DND-41 (cell line): Measurements from ENCODE around the gene MAGEF1.

Source experiments
- ATAC-seq: fragments of 200-7000 bp; cut with Tn5 transposase; 3 replicates; pipeline ENCODE4 v1.9.1; 2021; ENCODE audit warnings: low read depth; ENCODE audit not compliant: insufficient read depth
- DNase-seq: peaks from one replicate; pipeline ENCODE4 v3.0.0-alpha.2; 2020
- H2AFZ ChIP-seq: 2 replicates; pipeline ENCODE4 v1.6.0; 2012; ENCODE audit warnings: low read depth, low read length
- H3K27ac ChIP-seq: 2 replicates; pipeline ENCODE4 v1.5.1; 2012; ENCODE audit warnings: low read length, inconsistent platforms
- H3K27me3 ChIP-seq: fragments of 200-600 bp; sonication (generic); 2 replicates; pipeline ENCODE4 v1.6.0; 2012; ENCODE audit warnings: low read length, mild to moderate bottlenecking, inconsistent platforms; ENCODE audit not compliant: insufficient read depth, poor library complexity
- H3K36me3 ChIP-seq: 2 replicates; pipeline ENCODE4 v1.5.1; 2012; ENCODE audit warnings: low read length, inconsistent platforms; ENCODE audit not compliant: insufficient read depth
- H3K4me1 ChIP-seq: 2 replicates; pipeline ENCODE4 v1.5.1; 2012; ENCODE audit warnings: mild to moderate bottlenecking, low read length; ENCODE audit not compliant: insufficient read depth
- H3K4me2 ChIP-seq: 2 replicates; pipeline ENCODE4 v1.6.0; 2012; ENCODE audit warnings: mild to moderate bottlenecking, moderate library complexity, low read length, inconsistent platforms; ENCODE audit not compliant: insufficient read depth
- H3K4me3 ChIP-seq, 2 experiments: fragments of 200-600 bp in 1 of 2; shearing (Covaris generic) in 1 of 2; 2 replicates each; pipeline ENCODE4 v1.5.1; 2012 to 2016; ENCODE audit warnings: inconsistent platforms in 2 of 2, low read length in 2 of 2, mild to moderate bottlenecking in 2 of 2, low read depth in 1 of 2, moderate library complexity in 1 of 2
- H3K79me2 ChIP-seq: 2 replicates; pipeline ENCODE4 v1.6.0; 2012; ENCODE audit warnings: low read length, inconsistent platforms; ENCODE audit not compliant: insufficient read depth
- H3K9ac ChIP-seq: 2 replicates; pipeline ENCODE4 v1.6.0; 2012; ENCODE audit warnings: low read depth, mild to moderate bottlenecking, inconsistent platforms, low read length, moderate library complexity
- H3K9me3 ChIP-seq: 2 replicates; pipeline ENCODE4 v1.5.1; 2012; ENCODE audit warnings: low read length, moderate library complexity, mild to moderate bottlenecking, inconsistent platforms; ENCODE audit not compliant: insufficient read depth, severe bottlenecking
- H4K20me1 ChIP-seq: 2 replicates; pipeline ENCODE4 v1.6.0; 2012; ENCODE audit warnings: low read length; ENCODE audit not compliant: insufficient read depth
- EZH2 ChIP-seq: IDR thresholded peaks from 3 replicates; pipeline ENCODE4 v1.6.1; 2012; ENCODE audit warnings: borderline replicate concordance, low read depth, mild to moderate bottlenecking, moderate library complexity, low read length, inconsistent platforms; ENCODE audit not compliant: severe bottlenecking
- TF ChIP-seq, protein P1 (sequence below): IDR thresholded peaks from 2 replicates; pipeline ENCODE4 v1.5.1; 2012; ENCODE audit warnings: borderline replicate concordance, low read length, moderate library complexity, mild to moderate bottlenecking; ENCODE audit not compliant: poor library complexity, severe bottlenecking; ENCODE audit errors: extremely low read depth

The MAGEF1 gene

DNA sequence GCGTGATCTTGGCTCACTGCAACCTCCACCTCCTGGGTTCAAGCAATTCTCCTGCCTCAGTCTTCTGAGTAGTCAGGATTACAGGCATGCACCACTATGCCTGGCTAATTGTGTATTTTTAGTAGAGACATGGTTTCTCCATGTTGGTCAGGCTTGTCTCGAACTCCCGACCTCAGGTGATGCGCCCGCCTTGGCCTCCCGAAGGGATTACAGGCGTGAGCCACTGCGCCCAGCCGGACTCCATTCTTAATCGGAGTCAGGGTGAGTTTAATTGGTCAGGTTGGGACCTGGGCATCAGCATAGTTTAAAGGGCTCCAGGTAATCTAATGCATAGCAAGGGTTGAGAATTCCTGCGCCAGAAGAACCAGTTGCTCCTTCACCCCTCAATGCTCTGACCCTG lies 29.2 kb downstream of the MAGEF1 start:
- Histone ChIP-seq H4K20me1 (no peaks in the 10 kb centered on the region), H3K4me2 (no peak overlapping the region), H3K9ac (no peak overlapping the region), H3K79me2 (no peaks in the 10 kb centered on the region), H3K4me3 (no peak overlapping the region), H3K9me3 (no peaks in the 10 kb centered on the region), H3K27ac (no peak overlapping the region), H2AFZ (no peak overlapping the region), H3K36me3 (no peaks in the 10 kb centered on the region), H3K4me1 (no peaks in the 10 kb centered on the region), H3K27me3 (no peaks in the 10 kb centered on the region)
- ATAC-seq (no peak), DNase-seq (no peak)
- TF ChIP-seq EZH2, result no peak
- TF ChIP-seq, protein P1, sequence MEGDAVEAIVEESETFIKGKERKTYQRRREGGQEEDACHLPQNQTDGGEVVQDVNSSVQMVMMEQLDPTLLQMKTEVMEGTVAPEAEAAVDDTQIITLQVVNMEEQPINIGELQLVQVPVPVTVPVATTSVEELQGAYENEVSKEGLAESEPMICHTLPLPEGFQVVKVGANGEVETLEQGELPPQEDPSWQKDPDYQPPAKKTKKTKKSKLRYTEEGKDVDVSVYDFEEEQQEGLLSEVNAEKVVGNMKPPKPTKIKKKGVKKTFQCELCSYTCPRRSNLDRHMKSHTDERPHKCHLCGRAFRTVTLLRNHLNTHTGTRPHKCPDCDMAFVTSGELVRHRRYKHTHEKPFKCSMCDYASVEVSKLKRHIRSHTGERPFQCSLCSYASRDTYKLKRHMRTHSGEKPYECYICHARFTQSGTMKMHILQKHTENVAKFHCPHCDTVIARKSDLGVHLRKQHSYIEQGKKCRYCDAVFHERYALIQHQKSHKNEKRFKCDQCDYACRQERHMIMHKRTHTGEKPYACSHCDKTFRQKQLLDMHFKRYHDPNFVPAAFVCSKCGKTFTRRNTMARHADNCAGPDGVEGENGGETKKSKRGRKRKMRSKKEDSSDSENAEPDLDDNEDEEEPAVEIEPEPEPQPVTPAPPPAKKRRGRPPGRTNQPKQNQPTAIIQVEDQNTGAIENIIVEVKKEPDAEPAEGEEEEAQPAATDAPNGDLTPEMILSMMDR, result no peak

DNA sequence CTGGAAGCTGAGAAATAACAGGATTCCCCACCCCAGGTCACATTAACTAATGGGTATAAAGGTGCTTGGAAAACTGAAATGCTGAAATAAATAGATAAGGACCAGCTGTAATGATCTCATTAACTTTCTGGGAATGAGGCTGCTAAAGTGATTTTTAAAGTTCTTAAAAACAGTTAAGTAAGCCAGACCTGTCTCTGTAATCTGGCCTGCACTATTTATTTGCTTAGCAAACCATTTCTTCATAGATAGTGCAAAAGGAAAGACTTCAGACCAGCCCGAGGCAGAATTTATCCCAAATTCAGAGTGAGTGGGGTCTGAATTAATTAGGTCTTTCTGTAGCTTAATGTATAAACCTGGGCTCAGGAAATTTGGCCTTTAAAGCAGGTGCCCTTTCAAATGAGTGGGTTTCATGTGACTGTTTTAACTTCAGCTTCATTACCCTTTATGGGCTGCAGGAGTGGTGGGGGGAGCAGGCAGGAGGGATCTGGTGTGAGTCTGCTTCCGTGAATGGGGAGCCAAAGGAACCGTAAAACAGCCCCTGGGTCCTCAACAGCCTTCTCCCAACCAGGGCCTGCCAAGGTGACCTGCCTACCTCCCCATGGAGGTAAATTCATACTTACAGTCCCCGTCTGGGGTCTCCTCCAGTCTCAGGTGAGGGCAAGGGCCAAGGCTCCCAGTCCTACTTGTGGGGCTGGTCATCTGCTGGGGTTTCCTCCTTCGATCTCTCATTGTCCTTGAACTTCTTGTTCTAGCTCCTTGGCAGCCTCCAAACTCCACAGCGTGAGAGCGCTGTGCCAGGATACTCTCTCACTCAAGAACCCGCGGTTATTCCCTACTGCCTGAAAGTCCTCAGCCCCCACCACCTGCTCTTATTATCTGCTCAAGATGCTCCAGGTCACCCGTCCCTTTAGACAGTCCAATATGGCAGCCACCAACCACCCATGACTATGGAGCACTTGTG lies 31.2 kb downstream of the MAGEF1 start:
- no peak overlapping the region for H3K9ac ChIP-seq
- H3K27ac ChIP-seq, result no peak overlapping the region
- DNase-seq (no peak), ATAC-seq (no peak)
- H3K4me1 ChIP-seq, result no peaks in the 10 kb centered on the region
- no peaks in the 10 kb centered on the region for H3K79me2 ChIP-seq
- no peaks in the 10 kb centered on the region for H3K36me3 ChIP-seq
- TF ChIP-seq EZH2, result no peak
- TF ChIP-seq, protein P1, result no peak
- no peak overlapping the region for H3K4me2 ChIP-seq
- no peaks in the 10 kb centered on the region for H3K27me3 ChIP-seq
- H4K20me1 ChIP-seq, result 0 out of 2 replicates have a peak, but pooled peaks cover 2% of the 10 kb centered on the region
- H3K9me3 ChIP-seq, result no peaks in the 10 kb centered on the region
- no peak overlapping the region for H2AFZ ChIP-seq
- H3K4me3 ChIP-seq, result no peak overlapping the region

DNA sequence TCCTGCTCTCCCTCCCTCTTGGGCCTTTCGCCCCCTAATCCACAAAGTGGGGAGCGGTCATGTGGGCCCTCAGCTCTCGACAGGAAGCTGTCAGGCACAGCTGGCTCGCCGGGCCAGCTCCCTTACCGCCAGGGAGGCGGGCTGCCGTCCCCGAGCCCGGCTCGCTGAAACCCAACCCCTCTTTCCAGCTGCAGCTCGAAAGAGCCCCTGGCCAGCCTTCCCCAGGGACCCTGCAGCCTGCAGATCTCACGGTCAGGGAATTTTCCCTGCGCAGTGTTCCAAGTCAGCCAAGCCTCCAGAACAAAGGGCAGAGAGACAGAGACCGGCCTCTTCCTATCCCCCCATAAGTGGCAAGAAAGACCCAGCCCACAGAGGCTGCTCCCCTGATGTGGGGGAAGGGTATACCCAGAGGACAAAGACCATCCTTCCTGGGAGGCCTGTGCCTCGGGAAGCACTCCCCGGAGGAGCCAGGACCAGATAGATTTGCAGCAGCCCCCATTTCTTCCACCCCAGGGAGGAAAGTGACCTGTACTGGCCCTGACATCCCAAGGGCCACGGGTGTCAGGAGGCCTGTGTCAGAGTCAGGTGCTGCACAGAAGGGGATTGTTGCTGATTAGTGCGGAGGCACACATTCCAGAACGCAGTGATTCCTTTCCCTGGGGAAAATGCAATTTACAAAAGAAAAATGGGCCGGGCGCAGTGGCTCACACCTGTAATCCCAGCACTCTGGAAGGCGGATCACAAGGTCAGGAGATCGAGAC lies 32.6 kb downstream of the MAGEF1 start:
- 0 out of 2 replicates have a peak, but pooled peaks cover 2% of the 10 kb centered on the region for H4K20me1 ChIP-seq
- no peak overlapping the region for H3K4me2 ChIP-seq
- no peak for TF ChIP-seq EZH2
- TF ChIP-seq, protein P1, result no peak
- DNase-seq (no peak), ATAC-seq (no peak)
- H3K4me1 ChIP-seq, result no peaks in the 10 kb centered on the region
- H3K27ac ChIP-seq, result no peak overlapping the region
- no peaks in the 10 kb centered on the region for H3K9me3 ChIP-seq
- H3K9ac ChIP-seq, result no peak overlapping the region
- H3K36me3 ChIP-seq, result no peaks in the 10 kb centered on the region
- no peaks in the 10 kb centered on the region for H3K27me3 ChIP-seq
- H3K79me2 ChIP-seq, result no peaks in the 10 kb centered on the region
- H3K4me3 ChIP-seq, result no peak overlapping the region
- H2AFZ ChIP-seq, result no peak overlapping the region
